WERI-Rb-1 (cell line): ENCODE data around the gene SLF2.

Source experiments
- DNase-seq: peaks from one replicate; pipeline ENCODE4 v3.0.0-alpha.2; 2020
- H3K27ac ChIP-seq: fragments of 250-450 bp; sonication (Bioruptor Pico); 2 replicates; pipeline ENCODE4 v1.5.1; 2020; ENCODE audit warnings: mild to moderate bottlenecking, moderate library complexity
- H3K27me3 ChIP-seq: fragments of 250-450 bp; sonication (Bioruptor Pico); 2 replicates; pipeline ENCODE4 v1.5.1; 2021; ENCODE audit warnings: mild to moderate bottlenecking, low read depth, moderate library complexity; ENCODE audit not compliant: insufficient read depth, severe bottlenecking
- H3K36me3 ChIP-seq: fragments of 250-450 bp; sonication (Bioruptor Pico); 2 replicates; pipeline ENCODE4 v1.5.1; 2020; ENCODE audit warnings: mild to moderate bottlenecking, moderate library complexity
- H3K4me3 ChIP-seq: 2 replicates; pipeline ENCODE4 v1.5.1; 2011; ENCODE audit warnings: low read depth, mild to moderate bottlenecking, control low read depth, low read length
- H3K9me3 ChIP-seq: fragments of 250-450 bp; sonication (Bioruptor Pico); 2 replicates; pipeline ENCODE4 v1.5.1; 2021; ENCODE audit warnings: mild to moderate bottlenecking, moderate library complexity; ENCODE audit not compliant: severe bottlenecking
- CTCF ChIP-seq: IDR thresholded peaks from 2 replicates; pipeline ENCODE4 v1.5.1; 2011; ENCODE audit warnings: low read depth, mild to moderate bottlenecking, control low read depth, inconsistent platforms, low read length

The SLF2 gene

GRCh38 chr10:101003639-101004206 lies 91.0 kb downstream of the SLF2 start:
- no peak for DNase-seq
- Histone ChIP-seq H3K9me3 (no peaks in the 10 kb centered on the region), H3K27me3 (no peaks in the 10 kb centered on the region), H3K36me3 (peaks cover 54% of the 10 kb centered on the region), H3K4me3 (no peak overlapping the region), H3K27ac (no peak overlapping the region)
- TF ChIP-seq CTCF, result no peak

- Histone ChIP-seq H3K9me3 (no peaks in the 10 kb centered on the region), H3K27ac (no peak overlapping the region), H3K4me3 (no peak overlapping the region), H3K36me3 (peaks cover 54% of the 10 kb centered on the region), H3K27me3 (no peaks in the 10 kb centered on the region)
- no peak for DNase-seq
- no peak for TF ChIP-seq CTCF
These were observed 92.6 kb downstream of the SLF2 start for GRCh38 chr10:101005361-101005760.

DNA sequence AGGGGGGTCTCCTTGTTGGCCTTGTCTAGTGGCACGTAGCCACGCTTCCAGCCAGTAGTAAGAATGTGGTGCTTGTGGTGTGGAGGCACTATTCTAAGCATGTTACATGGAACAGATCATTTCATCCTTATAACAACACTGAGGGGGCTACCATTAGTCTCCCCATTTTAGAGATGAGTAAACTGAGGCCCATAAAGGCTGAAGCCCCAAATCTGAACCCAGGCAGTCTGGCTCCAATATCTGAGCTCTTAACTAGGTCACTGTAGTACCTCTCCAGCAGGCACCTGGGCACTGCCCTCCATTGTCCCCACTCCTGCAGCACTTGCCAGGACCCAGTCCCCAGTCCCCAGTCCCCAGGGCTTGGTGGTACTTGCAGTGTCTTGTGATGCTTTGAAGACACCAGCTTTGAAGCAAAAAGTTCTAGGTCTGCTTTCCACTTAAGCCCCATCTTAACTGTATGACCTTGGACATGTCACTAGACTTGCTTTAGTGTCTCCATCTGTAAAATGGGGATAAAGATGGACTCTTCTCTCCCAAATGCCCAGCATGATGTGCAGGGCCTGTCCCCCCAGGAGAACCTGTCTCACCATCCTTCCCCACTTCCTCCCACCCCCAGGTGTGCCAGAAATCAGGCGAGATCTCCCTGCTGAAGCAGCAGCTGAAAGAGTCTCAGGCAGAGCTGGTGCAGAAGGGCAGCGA lies 93.3 kb downstream of the SLF2 start:
- H3K4me3 ChIP-seq, result no peak overlapping the region
- no peaks in the 10 kb centered on the region for H3K27me3 ChIP-seq
- H3K9me3 ChIP-seq, result no peaks in the 10 kb centered on the region
- H3K27ac ChIP-seq, result no peak overlapping the region
- peaks cover 54% of the 10 kb centered on the region for H3K36me3 ChIP-seq
- DNase-seq, result no peak
- no peak for TF ChIP-seq CTCF

DNA sequence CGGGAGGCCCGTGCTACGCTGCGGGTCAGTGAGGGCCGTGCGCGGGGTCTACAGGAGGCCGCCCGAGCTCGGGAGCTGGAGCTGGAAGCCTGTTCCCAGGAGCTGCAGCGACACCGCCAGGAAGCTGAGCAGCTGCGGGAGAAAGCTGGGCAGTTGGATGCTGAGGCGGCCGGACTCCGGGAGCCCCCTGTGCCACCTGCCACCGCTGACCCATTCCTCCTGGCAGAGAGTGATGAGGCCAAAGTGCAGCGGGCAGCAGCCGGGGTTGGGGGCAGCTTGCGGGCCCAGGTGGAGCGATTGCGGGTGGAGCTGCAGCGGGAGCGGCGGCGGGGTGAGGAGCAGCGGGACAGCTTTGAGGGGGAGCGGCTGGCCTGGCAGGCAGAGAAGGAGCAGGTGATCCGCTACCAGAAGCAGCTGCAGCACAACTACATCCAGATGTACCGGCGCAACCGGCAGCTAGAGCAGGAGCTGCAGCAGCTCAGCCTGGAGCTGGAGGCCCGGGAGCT lies 93.9 kb downstream of the SLF2 start:
- Histone ChIP-seq H3K9me3 (no peaks in the 10 kb centered on the region), H3K27ac (no peak overlapping the region; the same call in 1 of the 2 replicates), H3K27me3 (no peaks in the 10 kb centered on the region), H3K36me3 (peaks cover 54% of the 10 kb centered on the region), H3K4me3 (no peak overlapping the region)
- DNase-seq, result no peak
- no peak for TF ChIP-seq CTCF

- Histone ChIP-seq H3K9me3 (no peaks in the 10 kb centered on the region), H3K36me3 (peaks cover 54% of the 10 kb centered on the region), H3K4me3 (no peak overlapping the region), H3K27me3 (no peaks in the 10 kb centered on the region), H3K27ac (peak overlapping the region; percentile 4; the same call in 1 of the 2 replicates)
- DNase-seq, result no peak
- TF ChIP-seq CTCF, result no peak
These were observed 94.4 kb downstream of the SLF2 start for GRCh38 chr10:101007099-101007711.
